ENCODE data around the gene CYP4F22.

The CYP4F22 gene

DNA sequence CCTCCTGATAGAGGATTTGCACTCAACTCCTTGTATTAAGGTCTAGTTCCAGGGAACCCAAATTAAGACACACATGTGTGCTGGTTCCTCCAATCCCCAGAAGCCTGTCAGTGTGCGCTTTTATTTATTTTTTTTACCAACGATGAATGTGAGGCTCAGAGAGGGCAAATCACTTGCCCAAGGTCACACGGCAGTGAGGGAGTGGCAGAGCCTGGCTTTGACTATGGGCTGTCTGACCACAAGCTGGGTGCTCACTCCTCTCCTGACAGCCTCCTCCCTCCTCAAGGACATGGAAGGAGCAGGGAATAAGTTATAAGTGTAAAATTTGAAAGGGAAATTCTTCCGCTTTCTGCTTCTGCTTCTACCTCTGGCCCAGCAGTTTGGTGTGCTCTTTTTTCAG, 48.9 kb downstream of the CYP4F22 start:
- H3K9me2 ChIP-seq (ENCODE audit: low read depth, low read length): no peaks in the 10 kb centered on the region
- H3F3A ChIP-seq (ENCODE audit: insufficient read depth, low read length): no peaks in the 10 kb centered on the region
- no peak for TF ChIP-seq EZH2 (IDR thresholded peaks at IDR 0.05; ENCODE audit: borderline replicate concordance, low read length)
- TF ChIP-seq, protein P1, sequence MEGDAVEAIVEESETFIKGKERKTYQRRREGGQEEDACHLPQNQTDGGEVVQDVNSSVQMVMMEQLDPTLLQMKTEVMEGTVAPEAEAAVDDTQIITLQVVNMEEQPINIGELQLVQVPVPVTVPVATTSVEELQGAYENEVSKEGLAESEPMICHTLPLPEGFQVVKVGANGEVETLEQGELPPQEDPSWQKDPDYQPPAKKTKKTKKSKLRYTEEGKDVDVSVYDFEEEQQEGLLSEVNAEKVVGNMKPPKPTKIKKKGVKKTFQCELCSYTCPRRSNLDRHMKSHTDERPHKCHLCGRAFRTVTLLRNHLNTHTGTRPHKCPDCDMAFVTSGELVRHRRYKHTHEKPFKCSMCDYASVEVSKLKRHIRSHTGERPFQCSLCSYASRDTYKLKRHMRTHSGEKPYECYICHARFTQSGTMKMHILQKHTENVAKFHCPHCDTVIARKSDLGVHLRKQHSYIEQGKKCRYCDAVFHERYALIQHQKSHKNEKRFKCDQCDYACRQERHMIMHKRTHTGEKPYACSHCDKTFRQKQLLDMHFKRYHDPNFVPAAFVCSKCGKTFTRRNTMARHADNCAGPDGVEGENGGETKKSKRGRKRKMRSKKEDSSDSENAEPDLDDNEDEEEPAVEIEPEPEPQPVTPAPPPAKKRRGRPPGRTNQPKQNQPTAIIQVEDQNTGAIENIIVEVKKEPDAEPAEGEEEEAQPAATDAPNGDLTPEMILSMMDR (IDR thresholded peaks at IDR 0.05; ENCODE audit: low read length): no peak

DNA sequence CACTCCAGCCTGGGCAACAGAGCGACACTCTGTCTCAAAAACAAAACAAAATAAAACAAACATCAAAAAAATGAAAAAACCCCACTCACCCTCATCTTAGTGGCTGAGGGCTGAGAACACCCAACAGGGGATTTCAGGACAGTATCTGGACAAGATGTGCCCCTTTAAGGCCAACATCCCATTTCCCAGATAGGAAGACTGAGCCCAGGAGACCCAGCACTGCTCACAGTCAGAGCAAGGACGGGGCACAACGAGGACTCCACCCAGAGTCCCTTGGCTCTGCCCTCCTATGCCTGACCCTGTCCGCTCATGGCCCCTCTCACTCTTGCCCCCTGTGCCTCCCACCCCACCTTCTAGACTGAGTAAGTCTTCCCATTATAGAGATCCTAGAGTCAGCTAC, 53.8 kb downstream of the CYP4F22 start:
- no peak overlapping the region for H3K9ac ChIP-seq (ENCODE audit: low read length)
- H3K79me2 ChIP-seq (ENCODE audit: insufficient read depth, low read length): no peaks in the 10 kb centered on the region
- no peaks in the 10 kb centered on the region for H4K20me1 ChIP-seq (ENCODE audit: insufficient read depth, low read length)
- H3K27ac ChIP-seq (ENCODE audit: low read depth, low read length, poor library complexity, severe bottlenecking): no peak overlapping the region
- no peaks in the 10 kb centered on the region for H3F3A ChIP-seq (ENCODE audit: insufficient read depth, low read length)
- no peak overlapping the region for H3K4me2 ChIP-seq (ENCODE audit: low read length)
- no peaks in the 10 kb centered on the region for H3K9me2 ChIP-seq (ENCODE audit: low read depth, low read length)
- H3K27me3 ChIP-seq (ENCODE audit: insufficient read depth, low read length): no peaks in the 10 kb centered on the region; the same call in 1 of the 2 replicates
- TF ChIP-seq, protein P1 (IDR thresholded peaks at IDR 0.05; ENCODE audit: low read length): no peak
- TF ChIP-seq EZH2 (IDR thresholded peaks at IDR 0.05; ENCODE audit: borderline replicate concordance, low read length): no peak
- H2AFZ ChIP-seq (ENCODE audit: low read length): no peak overlapping the region
- H3K4me1 ChIP-seq (ENCODE audit: insufficient read depth, low read length, severe bottlenecking): no peaks in the 10 kb centered on the region
- H3K9me3 ChIP-seq (ENCODE audit: low read length): no peaks in the 10 kb centered on the region
- no peak overlapping the region for H3K4me3 ChIP-seq (ENCODE audit: low read depth, low read length, poor library complexity, severe bottlenecking)
- H3K36me3 ChIP-seq (ENCODE audit: insufficient read depth, low read length): no peaks in the 10 kb centered on the region

More for the DNA sequence above, 48.9 kb downstream of the CYP4F22 start:
- no peak overlapping the region for H3K4me3 ChIP-seq (ENCODE audit: low read depth, low read length, poor library complexity, severe bottlenecking)
- no peak overlapping the region for H3K27ac ChIP-seq (ENCODE audit: low read depth, low read length, poor library complexity, severe bottlenecking)
- no peak overlapping the region for H3K9ac ChIP-seq (ENCODE audit: low read length)
- no peaks in the 10 kb centered on the region for H4K20me1 ChIP-seq (ENCODE audit: insufficient read depth, low read length)
- H3K79me2 ChIP-seq (ENCODE audit: insufficient read depth, low read length): no peaks in the 10 kb centered on the region
- no peaks in the 10 kb centered on the region for H3K36me3 ChIP-seq (ENCODE audit: insufficient read depth, low read length)
- no peaks in the 10 kb centered on the region for H3K9me3 ChIP-seq (ENCODE audit: low read length)
- no peak overlapping the region for H3K4me2 ChIP-seq (ENCODE audit: low read length)
- peaks cover 8% of the 10 kb centered on the region for H3K4me1 ChIP-seq (ENCODE audit: insufficient read depth, low read length, severe bottlenecking)
- H2AFZ ChIP-seq (ENCODE audit: low read length): no peak overlapping the region
- no peaks in the 10 kb centered on the region; the same call in 1 of the 2 replicates for H3K27me3 ChIP-seq (ENCODE audit: insufficient read depth, low read length)

DNA sequence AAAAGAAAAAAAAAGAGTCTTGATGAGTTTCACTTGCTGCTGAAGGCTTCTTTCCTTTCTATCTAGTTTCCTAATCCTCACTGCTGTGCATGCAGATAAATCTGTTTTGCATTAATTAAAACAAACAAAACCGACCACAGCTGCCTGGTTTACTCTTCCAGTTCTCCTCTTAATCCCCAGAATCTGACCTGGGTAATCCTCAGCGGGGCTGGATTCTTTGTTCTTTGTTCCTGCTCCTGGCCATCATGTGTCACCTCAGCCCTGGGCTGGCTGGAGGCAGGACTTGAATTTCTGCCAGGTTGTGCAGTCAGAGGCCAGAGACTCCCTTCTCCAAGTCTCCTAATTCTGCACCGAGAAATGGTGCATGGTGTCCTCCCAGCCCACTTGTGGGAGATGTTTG, 54.5 kb downstream of the CYP4F22 start:
- no peak overlapping the region for H3K9ac ChIP-seq (ENCODE audit: low read length)
- H3F3A ChIP-seq (ENCODE audit: insufficient read depth, low read length): no peaks in the 10 kb centered on the region
- no peaks in the 10 kb centered on the region for H3K79me2 ChIP-seq (ENCODE audit: insufficient read depth, low read length)
- no peaks in the 10 kb centered on the region; the same call in 1 of the 2 replicates for H3K27me3 ChIP-seq (ENCODE audit: insufficient read depth, low read length)
- H3K27ac ChIP-seq (ENCODE audit: low read depth, low read length, poor library complexity, severe bottlenecking): no peak overlapping the region
- H2AFZ ChIP-seq (ENCODE audit: low read length): no peak overlapping the region
- no peaks in the 10 kb centered on the region for H3K9me3 ChIP-seq (ENCODE audit: low read length)
- H3K36me3 ChIP-seq (ENCODE audit: insufficient read depth, low read length): no peaks in the 10 kb centered on the region
- no peak overlapping the region for H3K4me3 ChIP-seq (ENCODE audit: low read depth, low read length, poor library complexity, severe bottlenecking)
- no peak overlapping the region for H3K4me2 ChIP-seq (ENCODE audit: low read length)
- no peaks in the 10 kb centered on the region for H3K4me1 ChIP-seq (ENCODE audit: insufficient read depth, low read length, severe bottlenecking)
- TF ChIP-seq EZH2 (IDR thresholded peaks at IDR 0.05; ENCODE audit: borderline replicate concordance, low read length): no peak
- TF ChIP-seq, protein P1 (IDR thresholded peaks at IDR 0.05; ENCODE audit: low read length): no peak
- H3K9me2 ChIP-seq (ENCODE audit: low read depth, low read length): no peaks in the 10 kb centered on the region
- H4K20me1 ChIP-seq (ENCODE audit: insufficient read depth, low read length): no peaks in the 10 kb centered on the region
